Mesenchymal stem cell (in vitro differentiated cells and primary cell): ENCODE results near the gene CFHR5.
"Not testable (repeated sequence)": the region's sequence is repeated elsewhere in the genome, so short reads cannot be mapped to it uniquely, and the experiment has no call there.

Experiments
- DNase-seq: peaks from one replicate; pipeline ENCODE4 v3.0.0-alpha.2; 2013
- H2AFZ ChIP-seq: one replicate; pipeline ENCODE4 v1.6.1; 2013; ENCODE audit warnings: low read depth, mild to moderate bottlenecking, control low read depth, inconsistent platforms, low read length, moderate library complexity
- H2AK5ac ChIP-seq: 2 replicates; pipeline ENCODE4 v1.6.1; 2013; ENCODE audit warnings: low read length, moderate library complexity, mild to moderate bottlenecking, inconsistent platforms; ENCODE audit not compliant: severe bottlenecking
- H2BK120ac ChIP-seq: one replicate; pipeline ENCODE4 v1.6.1; 2013; ENCODE audit warnings: low read depth, mild to moderate bottlenecking, inconsistent platforms, low read length, moderate library complexity
- H2BK12ac ChIP-seq, 2 experiments: one replicate each; pipeline ENCODE4 v1.6.1; 2013; ENCODE audit warnings: inconsistent platforms in 2 of 2, low read length in 2 of 2, mild to moderate bottlenecking in 2 of 2, moderate library complexity in 2 of 2, control low read depth in 1 of 2
- H2BK15ac ChIP-seq: one replicate; pipeline ENCODE4 v1.6.1; 2013; ENCODE audit warnings: mild to moderate bottlenecking, low read depth, inconsistent platforms; ENCODE audit not compliant: poor library complexity, severe bottlenecking
- H2BK5ac ChIP-seq: 2 replicates; pipeline ENCODE4 v1.6.1; 2013; ENCODE audit warnings: low read depth, mild to moderate bottlenecking, low read length, control low read depth, inconsistent platforms; ENCODE audit not compliant: poor library complexity, severe bottlenecking
- H3K14ac ChIP-seq, 2 experiments: one replicate each; pipeline ENCODE4 v1.6.1; 2013; ENCODE audit warnings: inconsistent platforms in 2 of 2, low read length in 2 of 2, control low read depth in 1 of 2, mild to moderate bottlenecking in 1 of 2, moderate library complexity in 1 of 2
- H3K18ac ChIP-seq, 2 experiments: one replicate each; pipeline ENCODE4 v1.6.1; 2013; ENCODE audit warnings: inconsistent platforms in 2 of 2, low read length in 2 of 2, control low read depth in 1 of 2, low read depth in 1 of 2, mild to moderate bottlenecking in 1 of 2
- H3K23ac ChIP-seq, 2 experiments: one replicate each; pipeline ENCODE4 v1.6.1; 2013; ENCODE audit warnings: inconsistent platforms in 2 of 2, low read length in 2 of 2, mild to moderate bottlenecking in 2 of 2, moderate library complexity in 2 of 2, control low read depth in 1 of 2
- H3K27ac ChIP-seq: 2 replicates; pipeline ENCODE4 v1.5.1; 2013; ENCODE audit warnings: mild to moderate bottlenecking, moderate library complexity, low read length, control low read depth, inconsistent platforms; ENCODE audit not compliant: poor library complexity, severe bottlenecking
- H3K27me3 ChIP-seq, 2 experiments: 2 replicates each; pipeline versions ENCODE4 v1.6.1 to v1.7.0; 2013; ENCODE audit warnings: low read length in 2 of 2, mild to moderate bottlenecking in 2 of 2, moderate library complexity in 2 of 2, control low read depth in 1 of 2, inconsistent platforms in 1 of 2; ENCODE audit not compliant: control insufficient read depth in 1 of 2, insufficient read depth in 1 of 2
- H3K36me3 ChIP-seq, 2 experiments: 2 replicates each; pipeline versions ENCODE4 v1.6.1 to v1.7.0; 2013; ENCODE audit warnings: low read length in 2 of 2, control low read depth in 1 of 2, inconsistent platforms in 1 of 2, low read depth in 1 of 2, mild to moderate bottlenecking in 1 of 2; ENCODE audit not compliant: insufficient read depth in 2 of 2, control insufficient read depth in 1 of 2
- H3K4ac ChIP-seq, 2 experiments: one replicate each; pipeline ENCODE4 v1.6.1; 2013; ENCODE audit warnings: inconsistent platforms in 2 of 2, low read length in 2 of 2, mild to moderate bottlenecking in 2 of 2, moderate library complexity in 2 of 2, control low read depth in 1 of 2, low read depth in 1 of 2
- H3K4me1 ChIP-seq: 2 replicates; pipeline ENCODE4 v1.6.1; 2013; ENCODE audit warnings: low read depth, low read length, control low read depth; ENCODE audit not compliant: control insufficient read depth, insufficient read depth
- H3K4me2 ChIP-seq: 2 replicates; pipeline ENCODE4 v1.6.1; 2013; ENCODE audit warnings: low read length, mild to moderate bottlenecking, inconsistent platforms; ENCODE audit not compliant: poor library complexity, severe bottlenecking
- H3K4me3 ChIP-seq, 2 experiments: 2 replicates each; pipeline versions ENCODE4 v1.5.1 to v1.7.0; 2013; ENCODE audit warnings: low read length in 2 of 2, mild to moderate bottlenecking in 2 of 2, control low read depth in 1 of 2, low read depth in 1 of 2; ENCODE audit not compliant: insufficient read depth in 1 of 2
- H3K79me1 ChIP-seq: replicated peaks from 2 replicates; pipeline ENCODE4 v1.6.1; 2013; ENCODE audit warnings: mild to moderate bottlenecking, control low read depth, low read length, inconsistent platforms; ENCODE audit not compliant: poor library complexity, severe bottlenecking
- H3K9ac ChIP-seq: 2 replicates; pipeline ENCODE4 v1.7.0; 2013; ENCODE audit warnings: mild to moderate bottlenecking, low read length, moderate library complexity
- H3K9me3 ChIP-seq: 2 replicates; pipeline ENCODE4 v1.7.0; 2013; ENCODE audit warnings: mild to moderate bottlenecking, low read length; ENCODE audit not compliant: control insufficient read depth
- H4K8ac ChIP-seq: one replicate; pipeline ENCODE4 v1.6.1; 2013; ENCODE audit warnings: inconsistent platforms, mild to moderate bottlenecking, low read length, moderate library complexity
- H4K91ac ChIP-seq: one replicate; pipeline ENCODE4 v1.6.1; 2013; ENCODE audit warnings: mild to moderate bottlenecking, low read length, inconsistent platforms
- WGBS: methylation state at CpG from one replicate; pipeline ENCODE4 v1.1.7; 2013; ENCODE audit warnings: mixed read lengths; 5-methylcytosine and 5-hydroxymethylcytosine counted together

The CFHR5 gene

DNA sequence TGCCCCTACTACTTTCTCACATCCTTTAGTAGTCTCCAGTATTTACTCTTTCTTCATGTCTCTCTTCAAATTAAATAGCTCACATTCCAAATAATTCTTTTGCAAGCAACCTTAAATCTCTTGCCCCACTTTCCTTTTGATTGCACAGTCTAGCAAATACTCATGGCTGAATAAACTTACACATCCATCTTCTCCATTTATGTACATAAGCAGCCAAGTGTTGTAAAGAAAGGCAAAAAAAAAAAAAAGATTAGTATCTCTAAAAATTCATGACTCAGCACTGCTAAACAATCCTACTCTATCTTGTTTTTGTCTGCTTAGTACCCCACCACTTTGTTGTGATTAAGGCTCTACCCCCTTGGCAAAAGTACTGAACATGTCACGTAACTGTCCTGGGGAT, 47.1 kb downstream of the CFHR5 start:
- Histone ChIP-seq H2BK15ac (no peak overlapping the region), H2AK5ac (no peak overlapping the region), H3K27ac (no peak overlapping the region), H3K9ac (no peak overlapping the region), H3K9me3 (no peaks in the 10 kb centered on the region), H3K4ac (no peak overlapping the region), H3K14ac (no peak overlapping the region), H4K8ac (no peak overlapping the region), H3K27me3 (no peaks in the 10 kb centered on the region), H2BK12ac (no peak overlapping the region), H3K36me3 (no peaks in the 10 kb centered on the region), H3K4me2 (no peak overlapping the region), H2BK5ac (no peak overlapping the region), H3K79me1 (no peaks in the 10 kb centered on the region), H3K4me3 (no peak overlapping the region), H2AFZ (no peak overlapping the region), H4K91ac (no peak overlapping the region), H3K4me1 (no peaks in the 10 kb centered on the region), H2BK120ac (no peak overlapping the region), H3K18ac (no peak overlapping the region), H3K23ac (no peak overlapping the region)
- no peak for DNase-seq
- WGBS = no CpG with 5 or more reads among the region's 1 CpG

DNA sequence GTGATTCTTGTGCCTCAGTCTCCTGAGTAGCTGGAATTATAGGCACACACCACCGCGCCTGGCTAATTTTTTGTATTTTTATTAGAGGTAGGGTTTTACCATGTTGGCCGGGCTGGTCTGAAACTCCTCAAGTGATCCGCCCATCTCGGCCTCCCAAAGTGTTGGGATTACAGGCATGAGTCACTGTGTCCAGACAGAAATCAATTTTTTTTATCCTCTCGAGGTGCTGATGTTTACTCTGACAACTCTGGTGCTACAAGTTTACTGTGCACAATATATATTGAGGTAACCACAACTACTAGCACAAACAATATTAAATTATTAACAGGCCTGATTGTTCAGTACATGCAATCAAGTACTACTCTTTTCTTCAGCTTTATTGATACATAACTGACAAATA, 50.0 kb downstream of the CFHR5 start:
- Histone ChIP-seq H2BK12ac (no peak overlapping the region), H4K91ac (no peak overlapping the region), H3K18ac (no peak overlapping the region), H3K4me3 (no peak overlapping the region), H3K23ac (no peak overlapping the region), H3K4ac (no peak overlapping the region), H2AK5ac (no peak overlapping the region), H3K36me3 (no peaks in the 10 kb centered on the region), H2BK120ac (no peak overlapping the region), H3K27me3 (no peaks in the 10 kb centered on the region), H2BK5ac (no peak overlapping the region), H3K9ac (no peak overlapping the region), H3K4me2 (no peak overlapping the region), H3K27ac (no peak overlapping the region), H3K79me1 (no peaks in the 10 kb centered on the region), H3K14ac (no peak overlapping the region), H4K8ac (no peak overlapping the region), H2BK15ac (no peak overlapping the region), H3K4me1 (no peaks in the 10 kb centered on the region), H2AFZ (no peak overlapping the region), H3K9me3 (no peaks in the 10 kb centered on the region)
- 85% methylated on average over 6 of the region's 6 CpGs for WGBS
- DNase-seq = peak; percentile 5

- Histone ChIP-seq H2AFZ (no peak overlapping the region), H4K8ac (no peak overlapping the region), H3K27ac (no peak overlapping the region), H2AK5ac (no peak overlapping the region), H3K79me1 (no peaks in the 10 kb centered on the region), H2BK120ac (no peak overlapping the region), H3K9ac (peak overlapping the region; percentile 62), H3K4me2 (no peak overlapping the region), H4K91ac (no peak overlapping the region), H3K4me3 (peak overlapping the region in 1 of 2 experiments; percentile 47), H3K14ac (no peak overlapping the region), H2BK12ac (no peak overlapping the region), H3K18ac (no peak overlapping the region), H3K27me3 (no peaks in the 10 kb centered on the region), H3K4me1 (no peaks in the 10 kb centered on the region), H2BK15ac (no peak overlapping the region), H3K9me3 (no peaks in the 10 kb centered on the region), H3K36me3 (no peaks in the 10 kb centered on the region), H3K23ac (no peak overlapping the region), H3K4ac (no peak overlapping the region), H2BK5ac (no peak overlapping the region)
- DNase-seq = no peak
Observed at GRCh38 chr1:197029749-197030148, 52.4 kb downstream of the CFHR5 start.

GRCh38 chr1:197034631-197035339, 57.4 kb downstream of the CFHR5 start:
- H2AFZ ChIP-seq, H2BK12ac ChIP-seq, H3K14ac ChIP-seq, H4K8ac ChIP-seq, H3K4ac ChIP-seq, H3K4me1 ChIP-seq, H3K9me3 ChIP-seq, H3K27ac ChIP-seq, H3K23ac ChIP-seq, H2AK5ac ChIP-seq, H3K79me1 ChIP-seq, H3K36me3 ChIP-seq, H2BK15ac ChIP-seq, H3K27me3 ChIP-seq, H3K18ac ChIP-seq, H3K4me3 ChIP-seq, H2BK5ac ChIP-seq, H4K91ac ChIP-seq, H3K4me2 ChIP-seq, H2BK120ac ChIP-seq: not testable (repeated sequence)
- WGBS = 77% methylated on average over 4 of the region's 6 CpGs
- DNase-seq = peak; percentile 35
- peak overlapping the region; percentile 18 for H3K9ac ChIP-seq
